Neural cell (in vitro differentiated cells): ENCODE measurements around the gene GRID1. TPM values are rescaled to one million over a fixed set of nuclear protein-coding genes. Genes with fewer than 3 reads are reported as not detected.

Source experiments
- H2AFZ ChIP-seq: fragments of 200-600, 300-800 bp; sonication (generic), shearing (Covaris generic); 2 replicates; pipeline ENCODE4 v1.6.0; 2014; ENCODE audit warnings: low read depth, mild to moderate bottlenecking, antibody characterized with exemption, low read length, moderate library complexity
- H3F3A ChIP-seq: fragments of 200-600 bp; shearing (Covaris generic); 2 replicates; pipeline ENCODE4 v1.6.1; 2016; ENCODE audit warnings: mild to moderate bottlenecking, moderate library complexity, mixed read lengths, antibody characterized with exemption, low read length; ENCODE audit not compliant: insufficient read depth, poor library complexity, severe bottlenecking
- H3K27ac ChIP-seq: fragments of 200-600, 300-800 bp; sonication (generic), shearing (Covaris generic); 2 replicates; pipeline ENCODE4 v1.5.1; 2014; ENCODE audit warnings: mild to moderate bottlenecking, low read length, moderate library complexity
- H3K27me3 ChIP-seq: fragments of 300-800, 200-600 bp; sonication (generic), shearing (Covaris generic); 2 replicates; pipeline ENCODE4 v1.6.0; 2014; ENCODE audit warnings: mild to moderate bottlenecking, low read depth, low read length, moderate library complexity; ENCODE audit not compliant: insufficient read depth
- H3K36me3 ChIP-seq: fragments of 300-800, 200-600 bp; sonication (generic), shearing (Covaris generic); 2 replicates; pipeline ENCODE4 v1.5.1; 2014; ENCODE audit warnings: mild to moderate bottlenecking, antibody characterized with exemption, low read length, moderate library complexity; ENCODE audit not compliant: insufficient read depth
- H3K4me2 ChIP-seq: fragments of 300-800, 200-600 bp; sonication (generic), shearing (Covaris generic); 2 replicates; pipeline ENCODE4 v1.6.0; 2014; ENCODE audit warnings: mild to moderate bottlenecking, low read length
- H3K4me3 ChIP-seq: fragments of 300-800, 200-600 bp; sonication (generic), shearing (Covaris generic); 2 replicates; pipeline ENCODE4 v1.5.1; 2014; ENCODE audit warnings: mild to moderate bottlenecking, low read length, moderate library complexity
- H3K79me2 ChIP-seq: fragments of 200-600 bp; shearing (Covaris generic); replicated peaks from 2 replicates; pipeline ENCODE4 v1.6.0; 2014; ENCODE audit warnings: mild to moderate bottlenecking, low read length, moderate library complexity; ENCODE audit not compliant: insufficient read depth
- H3K9ac ChIP-seq: fragments of 300-800, 200-600 bp; sonication (generic), shearing (Covaris generic); 2 replicates; pipeline ENCODE4 v1.6.1; 2016; ENCODE audit warnings: mild to moderate bottlenecking, low read length, mixed read lengths
- H3K9me2 ChIP-seq: fragments of 200-600 bp; shearing (Covaris generic); 2 replicates; pipeline ENCODE4 v1.6.1; 2016; ENCODE audit warnings: mild to moderate bottlenecking, low read length, mixed read lengths; ENCODE audit not compliant: insufficient read depth
- H3K9me3 ChIP-seq: fragments of 200-600, 300-800 bp; sonication (generic), shearing (Covaris generic); 2 replicates; pipeline ENCODE4 v1.6.1; 2016; ENCODE audit warnings: mild to moderate bottlenecking, mixed run types, low read length, moderate library complexity, mixed read lengths
- H4K20me1 ChIP-seq: fragments of 200-600 bp; shearing (Covaris generic); 2 replicates; pipeline ENCODE4 v1.6.1; 2016; ENCODE audit warnings: mild to moderate bottlenecking, mixed run types; ENCODE audit not compliant: insufficient read depth
- EP300 ChIP-seq: fragments of 450-650 bp; conservative IDR thresholded peaks from 2 replicates; pipeline ENCODE4 v1.6.1; 2014; ENCODE audit warnings: antibody characterized with exemption, mild to moderate bottlenecking, moderate library complexity; ENCODE audit not compliant: poor library complexity, severe bottlenecking
- EZH2 ChIP-seq: fragments of 200-600, 300-800 bp; shearing (Covaris generic), sonication (generic); IDR thresholded peaks from 2 replicates; pipeline ENCODE4 v1.6.1; 2014; ENCODE audit warnings: antibody characterized with exemption, low read length, borderline replicate concordance, mild to moderate bottlenecking; ENCODE audit not compliant: insufficient read depth, poor library complexity, severe bottlenecking
- MXI1 ChIP-seq: fragments of 450-650 bp; conservative IDR thresholded peaks from 2 replicates; pipeline ENCODE4 v1.6.1; 2014; ENCODE audit warnings: antibody characterized with exemption, mild to moderate bottlenecking; ENCODE audit not compliant: poor library complexity, severe bottlenecking
- POLR2AphosphoS5 ChIP-seq: IDR thresholded peaks from 2 replicates; pipeline ENCODE4 v1.6.1; 2012
- RAD21 ChIP-seq: fragments of 450-650 bp; conservative IDR thresholded peaks from 2 replicates; pipeline ENCODE4 v1.6.1; 2014; ENCODE audit warnings: antibody characterized with exemption, mild to moderate bottlenecking, moderate library complexity
- REST ChIP-seq: IDR thresholded peaks from 2 replicates; pipeline ENCODE4 v1.6.1; 2012; ENCODE audit warnings: borderline replicate concordance
- SMC3 ChIP-seq: fragments of 450-650 bp; conservative IDR thresholded peaks from 2 replicates; pipeline ENCODE4 v1.6.1; 2014; ENCODE audit warnings: antibody characterized with exemption, mild to moderate bottlenecking, moderate library complexity; ENCODE audit not compliant: poor library complexity
- TAF1 ChIP-seq: IDR thresholded peaks from 2 replicates; pipeline ENCODE4 v1.6.1; 2012; ENCODE audit warnings: low read depth
- polyA plus RNA-seq: library from polyadenylated mRNA; depleted of rRNA; stranded (reverse); fragments of >200 nt; gene quantifications from 2 replicates; pipeline ENCODE4 v1.2.3, GENCODE V29; 2014
- TF ChIP-seq, protein P1 (sequence below): fragments of 450-650 bp; IDR thresholded peaks from 2 replicates; pipeline ENCODE4 v1.5.1; 2014; ENCODE audit warnings: antibody characterized with exemption, mild to moderate bottlenecking, moderate library complexity; ENCODE audit not compliant: poor library complexity, severe bottlenecking

Gene GRID1
- polyA plus RNA-seq, 1 donor from 2014 or later, result 7.3 TPM

DNA sequence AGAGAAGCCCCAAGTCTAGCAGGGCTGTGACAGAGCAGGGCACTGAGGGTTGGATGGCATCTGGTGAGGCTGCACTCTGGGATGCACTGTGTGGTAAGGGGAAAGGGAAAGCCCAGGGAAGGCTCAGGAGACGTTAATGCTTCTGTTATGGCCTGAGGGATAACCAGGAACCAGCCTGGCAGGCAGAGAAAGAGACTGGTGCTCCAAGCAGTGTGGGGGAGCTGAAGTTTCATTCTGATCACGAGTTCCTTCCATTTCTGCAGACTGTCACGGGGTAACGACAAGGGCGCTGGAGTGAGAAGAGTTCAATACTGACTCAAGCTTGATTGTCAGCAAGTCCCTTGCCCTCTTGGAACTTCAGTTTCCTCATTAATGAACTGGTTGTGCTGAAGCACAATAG, 730.9 kb downstream of the GRID1 start:
- H3K9ac ChIP-seq, result no peak overlapping the region
- no peak overlapping the region for H3K4me3 ChIP-seq
- H4K20me1 ChIP-seq, result no peaks in the 10 kb centered on the region
- no peaks in the 10 kb centered on the region for H3K9me3 ChIP-seq
- H3K27ac ChIP-seq, result no peak overlapping the region
- TF ChIP-seq, protein P1, sequence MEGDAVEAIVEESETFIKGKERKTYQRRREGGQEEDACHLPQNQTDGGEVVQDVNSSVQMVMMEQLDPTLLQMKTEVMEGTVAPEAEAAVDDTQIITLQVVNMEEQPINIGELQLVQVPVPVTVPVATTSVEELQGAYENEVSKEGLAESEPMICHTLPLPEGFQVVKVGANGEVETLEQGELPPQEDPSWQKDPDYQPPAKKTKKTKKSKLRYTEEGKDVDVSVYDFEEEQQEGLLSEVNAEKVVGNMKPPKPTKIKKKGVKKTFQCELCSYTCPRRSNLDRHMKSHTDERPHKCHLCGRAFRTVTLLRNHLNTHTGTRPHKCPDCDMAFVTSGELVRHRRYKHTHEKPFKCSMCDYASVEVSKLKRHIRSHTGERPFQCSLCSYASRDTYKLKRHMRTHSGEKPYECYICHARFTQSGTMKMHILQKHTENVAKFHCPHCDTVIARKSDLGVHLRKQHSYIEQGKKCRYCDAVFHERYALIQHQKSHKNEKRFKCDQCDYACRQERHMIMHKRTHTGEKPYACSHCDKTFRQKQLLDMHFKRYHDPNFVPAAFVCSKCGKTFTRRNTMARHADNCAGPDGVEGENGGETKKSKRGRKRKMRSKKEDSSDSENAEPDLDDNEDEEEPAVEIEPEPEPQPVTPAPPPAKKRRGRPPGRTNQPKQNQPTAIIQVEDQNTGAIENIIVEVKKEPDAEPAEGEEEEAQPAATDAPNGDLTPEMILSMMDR, result no peak
- TF ChIP-seq SMC3, result no peak
- TF ChIP-seq EP300, result no peak
- TF ChIP-seq REST, result no peak
- TF ChIP-seq TAF1, result no peak
- no peak for TF ChIP-seq MXI1
- no peak for TF ChIP-seq RAD21
- no peak for TF ChIP-seq POLR2AphosphoS5
- no peak for TF ChIP-seq EZH2
- no peaks in the 10 kb centered on the region for H3K36me3 ChIP-seq
- no peaks in the 10 kb centered on the region for H3K79me2 ChIP-seq
- no peaks in the 10 kb centered on the region for H3K9me2 ChIP-seq
- no peak overlapping the region for H2AFZ ChIP-seq
- no peak overlapping the region for H3K4me2 ChIP-seq
- H3K27me3 ChIP-seq, result no peaks in the 10 kb centered on the region
- no peaks in the 10 kb centered on the region for H3F3A ChIP-seq

DNA sequence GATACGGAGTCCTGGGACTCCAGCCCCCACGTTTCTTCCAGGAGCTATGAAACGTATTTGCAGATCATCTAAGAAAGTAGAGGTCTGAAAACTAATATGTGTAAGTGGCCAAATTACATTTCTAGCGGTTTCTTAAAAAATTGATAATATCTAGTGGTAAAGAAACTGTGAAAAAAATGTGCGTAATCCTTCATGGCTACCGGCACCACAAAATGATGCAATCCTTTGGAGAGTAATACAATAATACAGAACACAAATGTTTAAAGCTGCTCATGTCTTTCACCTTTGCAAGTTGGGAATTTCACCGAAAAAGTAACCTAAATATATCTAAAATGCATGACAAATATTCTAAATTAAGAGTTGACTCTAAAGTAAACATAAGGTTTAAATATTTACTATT, 742.1 kb downstream of the GRID1 start:
- Histone ChIP-seq H3K36me3 (no peaks in the 10 kb centered on the region), H4K20me1 (no peaks in the 10 kb centered on the region), H3K27ac (no peak overlapping the region), H3K9me2 (no peaks in the 10 kb centered on the region), H2AFZ (no peak overlapping the region), H3K9me3 (no peaks in the 10 kb centered on the region), H3K9ac (no peak overlapping the region), H3K4me2 (no peak overlapping the region), H3F3A (no peaks in the 10 kb centered on the region), H3K4me3 (no peak overlapping the region), H3K79me2 (no peaks in the 10 kb centered on the region), H3K27me3 (no peaks in the 10 kb centered on the region)
- no peak for TF ChIP-seq REST
- TF ChIP-seq EZH2, result no peak
- no peak for TF ChIP-seq EP300
- TF ChIP-seq MXI1, result no peak
